ENCODE data around the gene AMELX. TPM values are rescaled to one million over a fixed set of nuclear protein-coding genes. Genes with fewer than 3 reads are reported as not detected.

The AMELX gene
- total RNA-seq, 1 donor from 2014 or later, result not detected

DNA sequence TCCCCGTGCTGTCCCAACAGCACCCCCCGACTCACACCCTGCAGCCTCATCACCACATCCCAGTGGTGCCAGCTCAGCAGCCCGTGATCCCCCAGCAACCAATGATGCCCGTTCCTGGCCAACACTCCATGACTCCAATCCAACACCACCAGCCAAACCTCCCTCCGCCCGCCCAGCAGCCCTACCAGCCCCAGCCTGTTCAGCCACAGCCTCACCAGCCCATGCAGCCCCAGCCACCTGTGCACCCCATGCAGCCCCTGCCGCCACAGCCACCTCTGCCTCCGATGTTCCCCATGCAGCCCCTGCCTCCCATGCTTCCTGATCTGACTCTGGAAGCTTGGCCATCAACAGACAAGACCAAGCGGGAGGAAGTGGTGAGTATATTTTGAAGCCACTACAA is 5.4 kb downstream of the AMELX start:
- H3K4me3 ChIP-seq (ENCODE audit: low read depth, low read length), result no peak overlapping the region
- TF ChIP-seq, protein P1, sequence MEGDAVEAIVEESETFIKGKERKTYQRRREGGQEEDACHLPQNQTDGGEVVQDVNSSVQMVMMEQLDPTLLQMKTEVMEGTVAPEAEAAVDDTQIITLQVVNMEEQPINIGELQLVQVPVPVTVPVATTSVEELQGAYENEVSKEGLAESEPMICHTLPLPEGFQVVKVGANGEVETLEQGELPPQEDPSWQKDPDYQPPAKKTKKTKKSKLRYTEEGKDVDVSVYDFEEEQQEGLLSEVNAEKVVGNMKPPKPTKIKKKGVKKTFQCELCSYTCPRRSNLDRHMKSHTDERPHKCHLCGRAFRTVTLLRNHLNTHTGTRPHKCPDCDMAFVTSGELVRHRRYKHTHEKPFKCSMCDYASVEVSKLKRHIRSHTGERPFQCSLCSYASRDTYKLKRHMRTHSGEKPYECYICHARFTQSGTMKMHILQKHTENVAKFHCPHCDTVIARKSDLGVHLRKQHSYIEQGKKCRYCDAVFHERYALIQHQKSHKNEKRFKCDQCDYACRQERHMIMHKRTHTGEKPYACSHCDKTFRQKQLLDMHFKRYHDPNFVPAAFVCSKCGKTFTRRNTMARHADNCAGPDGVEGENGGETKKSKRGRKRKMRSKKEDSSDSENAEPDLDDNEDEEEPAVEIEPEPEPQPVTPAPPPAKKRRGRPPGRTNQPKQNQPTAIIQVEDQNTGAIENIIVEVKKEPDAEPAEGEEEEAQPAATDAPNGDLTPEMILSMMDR (conservative IDR thresholded peaks at IDR 0.05; ENCODE audit: low read depth, low read length), result no peak
- no peak for DNase-seq (ENCODE audit: low read depth)

DNA sequence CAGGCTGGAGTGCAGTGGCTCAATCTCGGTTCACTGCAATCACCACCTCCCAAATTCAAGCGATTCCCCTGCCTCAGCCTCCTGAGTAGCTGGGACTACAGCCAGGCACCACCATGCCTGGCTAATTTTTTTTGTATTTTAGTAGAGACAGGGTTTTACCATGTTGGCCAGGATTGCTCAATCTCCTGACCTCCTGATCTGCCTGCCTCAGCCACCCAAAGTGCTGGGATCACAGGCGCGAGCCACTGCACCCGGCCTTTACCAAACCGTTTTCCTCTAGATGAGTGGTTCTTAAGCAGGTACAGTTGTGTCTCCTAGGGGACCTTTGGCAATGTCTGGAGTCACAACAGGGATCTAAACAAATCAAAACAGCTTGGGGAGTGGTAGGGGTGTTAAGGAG is 11.6 kb downstream of the AMELX start:
- H3K4me3 ChIP-seq (ENCODE audit: low read depth, low read length), result no peak overlapping the region
- TF ChIP-seq, protein P1 (conservative IDR thresholded peaks at IDR 0.05; ENCODE audit: low read depth, low read length), result no peak
- DNase-seq (ENCODE audit: low read depth), result no peak

DNA sequence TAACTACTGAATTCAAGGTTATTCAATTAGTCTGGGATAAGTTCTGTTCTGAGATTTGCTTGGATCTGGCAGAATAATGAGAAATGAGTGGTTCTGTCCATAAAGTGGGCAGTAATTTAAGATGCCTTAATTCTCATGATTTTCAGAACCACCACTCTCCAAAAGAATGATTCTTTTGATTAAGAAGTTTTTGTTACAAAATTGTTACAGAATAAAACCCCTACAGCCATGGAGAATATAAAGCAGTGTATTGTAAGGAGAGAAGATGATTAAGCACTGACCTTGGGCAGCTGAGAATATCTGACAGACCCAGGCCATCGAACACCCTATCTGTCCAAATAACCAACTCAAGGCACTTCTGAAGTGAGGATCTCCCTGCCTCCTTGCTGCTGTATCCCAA is 12.4 kb downstream of the AMELX start:
- TF ChIP-seq, protein P1 (conservative IDR thresholded peaks at IDR 0.05; ENCODE audit: low read depth, low read length), result no peak
- no peak overlapping the region for H3K4me3 ChIP-seq (ENCODE audit: low read depth, low read length)
- no peak for DNase-seq (ENCODE audit: low read depth)

DNA sequence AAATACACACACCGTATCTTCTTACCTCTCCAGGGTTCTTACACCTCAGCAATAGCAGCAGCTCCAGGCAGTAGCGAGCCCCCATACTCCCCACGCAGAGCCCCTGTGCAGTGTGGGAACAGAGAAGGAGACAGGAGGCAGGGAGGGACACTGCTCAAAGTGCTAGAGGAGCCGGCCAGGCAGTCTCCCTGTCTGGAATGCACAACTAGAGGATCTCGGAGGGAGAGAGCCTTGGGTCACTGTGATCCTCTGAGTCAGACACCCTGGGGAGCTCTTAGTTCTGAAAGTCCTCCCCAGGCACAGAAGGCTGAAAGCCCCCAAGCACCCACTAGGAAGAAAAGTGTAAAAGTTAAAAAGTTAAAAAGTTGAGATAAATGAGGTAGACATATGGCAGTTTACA is 16.0 kb downstream of the AMELX start:
- TF ChIP-seq, protein P1 (conservative IDR thresholded peaks at IDR 0.05; ENCODE audit: low read depth, low read length), result no peak

DNA sequence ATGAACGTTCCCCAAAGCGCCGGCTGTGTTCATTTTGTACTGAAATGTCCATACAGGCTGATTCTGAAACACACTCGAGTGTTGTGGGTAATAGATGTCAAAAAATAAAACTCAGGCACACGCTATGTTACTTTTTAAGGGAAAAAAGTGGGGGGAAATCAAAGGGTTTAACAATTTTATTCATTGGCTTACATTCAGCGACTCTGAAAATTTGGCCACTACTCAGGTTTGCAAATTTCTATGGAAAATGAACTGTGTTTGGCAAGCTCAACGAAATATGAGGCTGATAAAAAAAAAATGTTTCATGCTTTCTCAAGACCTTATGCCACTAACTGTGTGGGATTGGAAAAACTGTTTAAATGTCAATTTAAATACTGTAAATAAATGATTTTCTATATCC is 18.5 kb downstream of the AMELX start:
- TF ChIP-seq, protein P1 (conservative IDR thresholded peaks at IDR 0.05; ENCODE audit: low read depth, low read length), result no peak
- no peak overlapping the region for H3K4me3 ChIP-seq (ENCODE audit: low read depth, low read length)
- DNase-seq (ENCODE audit: low read depth), result no peak

More for the DNA sequence above, 16.0 kb downstream of the AMELX start:
- H3K4me3 ChIP-seq (ENCODE audit: low read depth, low read length), result no peak overlapping the region
- no peak for DNase-seq (ENCODE audit: low read depth)

DNA sequence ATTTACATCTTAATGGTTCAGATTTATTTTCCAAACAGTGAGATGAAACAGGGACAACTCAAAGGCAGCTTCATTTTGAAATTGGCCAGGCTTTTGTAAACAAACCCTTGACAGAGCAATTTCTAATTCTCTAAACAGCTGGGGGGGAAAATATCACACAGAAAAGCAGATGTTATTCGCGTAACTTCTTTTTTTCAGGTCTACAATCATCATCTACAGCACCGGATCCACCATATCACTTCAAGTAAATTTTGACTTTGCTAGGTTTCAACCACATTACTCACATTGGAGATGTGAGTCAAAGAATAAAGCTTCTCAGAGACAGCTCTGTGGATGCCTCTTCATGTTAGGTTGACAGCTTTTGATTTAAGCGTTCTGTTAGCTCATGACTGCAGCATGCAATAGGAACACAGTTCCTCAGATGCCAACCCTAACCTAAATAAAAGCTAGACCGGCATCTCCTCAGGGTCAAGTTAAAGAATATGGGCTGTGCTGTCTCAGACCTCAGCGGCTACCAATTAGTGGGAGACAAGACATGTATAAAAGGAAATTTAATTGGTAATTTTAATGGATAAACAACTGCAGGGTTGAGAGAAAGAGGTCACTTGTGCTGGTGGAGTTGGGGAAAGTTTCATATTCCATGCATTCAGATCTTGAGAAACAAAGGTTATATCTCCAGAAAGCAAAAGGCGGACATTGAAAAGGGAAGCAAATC is 26.8 kb downstream of the AMELX start:
- H3K4me3 ChIP-seq (ENCODE audit: low read depth, low read length), result no peak overlapping the region
- DNase-seq (ENCODE audit: low read depth), result no peak
- TF ChIP-seq, protein P1 (conservative IDR thresholded peaks at IDR 0.05; ENCODE audit: low read depth, low read length), result no peak

DNA sequence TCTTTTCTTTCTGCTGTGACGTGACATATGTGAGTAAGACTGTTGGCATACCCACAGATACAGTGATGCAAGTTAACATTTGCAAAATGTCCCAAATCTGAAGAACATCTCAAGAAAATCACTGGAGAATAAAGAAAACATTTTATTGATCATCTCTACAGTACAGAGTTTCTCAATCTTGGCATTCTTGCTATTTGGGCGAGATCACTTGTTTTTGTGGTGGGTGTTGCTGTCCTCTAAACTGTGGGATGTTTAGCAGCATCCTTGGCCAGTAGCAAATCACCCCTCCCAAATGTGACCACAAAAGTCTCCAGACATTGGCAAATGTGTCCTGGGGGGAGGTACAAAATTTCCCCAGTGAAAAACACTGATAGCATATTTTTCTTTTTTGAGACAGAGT is 28.8 kb downstream of the AMELX start:
- DNase-seq (ENCODE audit: low read depth), result no peak
- TF ChIP-seq, protein P1 (conservative IDR thresholded peaks at IDR 0.05; ENCODE audit: low read depth, low read length), result no peak
- no peak overlapping the region for H3K4me3 ChIP-seq (ENCODE audit: low read depth, low read length)
